OCI-LY7 (cell line): ENCODE results near the gene VEPH1. TPM values are rescaled to one million over a fixed set of nuclear protein-coding genes. Genes with fewer than 3 reads are reported as not detected.

Source experiments
- BruUV-seq: library from RNA; stranded (reverse); fragments of 400-500 nt; replicated peaks from 2 replicates; lab custom pipeline; 2021; lab: Mats Ljungman, UMichigan
- CTCF ChIA-PET: fragments of 300-600 bp; sonication (Branson Sonifier 250); formaldehyde crosslinking; loops from one replicate; lab custom pipeline; 2022; ENCODE audit warnings: antibody characterized with exemption; ENCODE audit not compliant: unreplicated experiment; lab: Charles Lee
- POLR2A ChIA-PET: fragments of 300-600 bp; sonication (Branson Sonifier 250); formaldehyde crosslinking; loops from one replicate; lab custom pipeline; 2022; ENCODE audit warnings: antibody characterized with exemption; lab: Charles Lee
- DNase-seq: peaks from one replicate; pipeline ENCODE4 v3.0.0-alpha.2; 2015; ENCODE audit warnings: low spot score
- H2AFZ ChIP-seq: fragments of 200-600 bp; sonication (generic), shearing (Covaris generic); 2 replicates; pipeline ENCODE4 v1.6.1; 2014; ENCODE audit warnings: mild to moderate bottlenecking, antibody characterized with exemption, low read length, moderate library complexity
- H3K27ac ChIP-seq: fragments of 200-600 bp; sonication (generic); 2 replicates; pipeline ENCODE4 v1.5.1; 2014; ENCODE audit warnings: mixed run types, low read depth, mild to moderate bottlenecking, moderate library complexity, low read length, inconsistent platforms; ENCODE audit not compliant: poor library complexity, severe bottlenecking
- H3K36me3 ChIP-seq: fragments of 200-600 bp; sonication (generic); 2 replicates; pipeline ENCODE4 v1.6.1; 2014; ENCODE audit warnings: mild to moderate bottlenecking, antibody characterized with exemption, low read length, moderate library complexity, mixed read lengths; ENCODE audit not compliant: insufficient read depth
- H3K4me1 ChIP-seq: fragments of 200-600 bp; sonication (generic); 2 replicates; pipeline ENCODE4 v1.5.1; 2014; ENCODE audit warnings: mild to moderate bottlenecking, low read length; ENCODE audit not compliant: insufficient read depth, poor library complexity, severe bottlenecking
- H3K4me2 ChIP-seq: fragments of 200-600 bp; sonication (generic); 2 replicates; pipeline ENCODE4 v1.6.1; 2014; ENCODE audit warnings: mild to moderate bottlenecking, low read length
- H3K4me3 ChIP-seq: fragments of 200-600 bp; sonication (generic); 2 replicates; pipeline ENCODE4 v1.5.1; 2014; ENCODE audit warnings: mild to moderate bottlenecking, low read depth, low read length; ENCODE audit not compliant: poor library complexity, severe bottlenecking
- H3K79me2 ChIP-seq: fragments of 200-600 bp; sonication (generic); 2 replicates; pipeline ENCODE4 v1.6.1; 2016; ENCODE audit warnings: low read depth, mild to moderate bottlenecking, low read length, moderate library complexity, mixed read lengths; ENCODE audit not compliant: insufficient read depth
- H3K9me2 ChIP-seq: fragments of 200-600 bp; sonication (generic); 2 replicates; pipeline ENCODE4 v1.6.1; 2016; ENCODE audit warnings: mild to moderate bottlenecking, low read length, mixed read lengths; ENCODE audit not compliant: insufficient read depth
- H3K9me3 ChIP-seq: fragments of 200-600 bp; sonication (generic); 2 replicates; pipeline ENCODE4 v1.6.1; 2014; ENCODE audit warnings: mild to moderate bottlenecking, mixed run types, low read length, mixed read lengths
- H4K20me1 ChIP-seq: fragments of 200-600 bp; sonication (generic); 2 replicates; pipeline ENCODE4 v1.6.1; 2014; ENCODE audit warnings: mild to moderate bottlenecking, antibody characterized with exemption, low read length, moderate library complexity, mixed read lengths; ENCODE audit not compliant: insufficient read depth
- CTCF ChIP-seq: fragments of 200-600 bp; sonication (generic); conservative IDR thresholded peaks from 2 replicates; pipeline ENCODE4 v1.5.1; 2014; ENCODE audit warnings: mild to moderate bottlenecking, antibody characterized with exemption, low read length, moderate library complexity, mixed read lengths
- EZH2phosphoT487 ChIP-seq: fragments of 200-600 bp; sonication (generic); IDR thresholded peaks from 2 replicates; pipeline ENCODE4 v1.6.1; 2018; ENCODE audit warnings: low read depth, borderline replicate concordance, mild to moderate bottlenecking, mixed run types, antibody characterized with exemption, low read length, moderate library complexity, mixed read lengths
- intact Hi-C: fragments of 100-400 bp; cut with micrococcal nuclease; formaldehyde crosslinking; loops from one replicate; pipeline ENCODE4 v1.10.0; 2022; ENCODE audit not compliant: unreplicated experiment
- total RNA-seq, 2 experiments: library from RNA; depleted of rRNA in 1 of 2; stranded (reverse); fragments of >200 nt in 1 of 2; shearing (Covaris generic) in 1 of 2; gene quantifications; 2 replicates each; pipeline ENCODE4 v1.2.3, GENCODE V29; 2014 to 2022

Gene VEPH1
- total RNA-seq, 2 experiments from 2014 or later: not detected

GRCh38 chr3:157452097-157452496, 51.1 kb downstream of the VEPH1 start:
- Histone ChIP-seq H3K9me2 (no peaks in the 10 kb centered on the region), H3K36me3 (no peaks in the 10 kb centered on the region), H3K4me3 (no peak overlapping the region), H3K79me2 (no peaks in the 10 kb centered on the region), H3K27ac (no peak overlapping the region), H4K20me1 (no peaks in the 10 kb centered on the region), H3K4me1 (no peaks in the 10 kb centered on the region), H2AFZ (no peak overlapping the region), H3K9me3 (no peaks in the 10 kb centered on the region), H3K4me2 (no peak overlapping the region)
- CTCF ChIA-PET: no interaction called here
- BruUV-seq: no TSS peak
- DNase-seq: no peak
- TF ChIP-seq EZH2phosphoT487 (no peak), CTCF (no peak)
- intact Hi-C loops: no loop called here
- POLR2A ChIA-PET: no interaction called here

- ChIA-PET CTCF (no interaction called here), POLR2A (interaction anchor here (0.7 kb wide), 1 partner anchor 59 kb away, joined by 3 read pairs; no protein-coding TSS in a partner anchor)
- H3K27ac ChIP-seq: no peak overlapping the region
- no peak overlapping the region for H3K4me2 ChIP-seq
- TF ChIP-seq EZH2phosphoT487 (no peak), CTCF (0 out of 2 replicates have a peak, but pooled peaks have one; percentile 28)
- H2AFZ ChIP-seq: no peak overlapping the region
- BruUV-seq: no TSS peak
- H3K4me3 ChIP-seq: no peak overlapping the region
- no peaks in the 10 kb centered on the region for H3K36me3 ChIP-seq
- H3K9me2 ChIP-seq: no peaks in the 10 kb centered on the region
- H3K4me1 ChIP-seq: no peaks in the 10 kb centered on the region
- H4K20me1 ChIP-seq: no peaks in the 10 kb centered on the region
- intact Hi-C loops: no loop called here
- no peaks in the 10 kb centered on the region for H3K79me2 ChIP-seq
- H3K9me3 ChIP-seq: no peaks in the 10 kb centered on the region
- peak; percentile 1 for DNase-seq
Observed at GRCh38 chr3:157447026-157447694, 56.1 kb downstream of the VEPH1 start.

GRCh38 chr3:157445857-157446256, 57.4 kb downstream of the VEPH1 start:
- ChIA-PET CTCF (no interaction called here), POLR2A (interaction anchor here (2.0 kb wide), 1 partner anchor 12 kb away, joined by 8 read pairs; no protein-coding TSS in a partner anchor)
- intact Hi-C loops: no loop called here
- no peak overlapping the region for H3K4me2 ChIP-seq
- no peak for DNase-seq
- no peaks in the 10 kb centered on the region for H3K4me1 ChIP-seq
- no TSS peak for BruUV-seq
- H3K27ac ChIP-seq: no peak overlapping the region
- no peak overlapping the region for H3K4me3 ChIP-seq
- H3K9me2 ChIP-seq: no peaks in the 10 kb centered on the region
- no peaks in the 10 kb centered on the region for H3K79me2 ChIP-seq
- no peaks in the 10 kb centered on the region for H3K36me3 ChIP-seq
- no peak overlapping the region for H2AFZ ChIP-seq
- no peak for TF ChIP-seq CTCF
- TF ChIP-seq EZH2phosphoT487: no peak
- no peaks in the 10 kb centered on the region for H4K20me1 ChIP-seq
- H3K9me3 ChIP-seq: no peaks in the 10 kb centered on the region
